ENCODE measurements around the gene TICAM1. TPM values are rescaled to one million over a fixed set of nuclear protein-coding genes. Genes with fewer than 3 reads are reported as not detected.

Gene TICAM1
- total and polyA plus RNA-seq, 2 of the 13 experiments (the other 11 are each of a cell fraction or from before 2014, with no cell fraction given) = 0.33 to 0.95 TPM

- TF ChIP-seq ARID4A (CRISPR knock-in tag; IDR thresholded peaks at IDR 0.05; ENCODE audit: borderline replicate concordance) (peak; percentile 78), ZNF510 (CRISPR knock-in tag; IDR thresholded peaks at IDR 0.05; ENCODE audit: low read depth) (0 out of 2 replicates have a peak, but pooled peaks have one; percentile 40), DDIT3 (CRISPR knock-in tag; IDR thresholded peaks at IDR 0.05) (no peak), IRF9 (CRISPR knock-in tag; IDR thresholded peaks at IDR 0.05; ENCODE audit: borderline replicate concordance) (0 out of 2 replicates have a peak, but pooled peaks have one; percentile 31), BCL3 (CRISPR knock-in tag; IDR thresholded peaks at IDR 0.05) (peak; percentile 70), ZFY (CRISPR knock-in tag; IDR thresholded peaks at IDR 0.05) (peak; percentile 70), MAFK (conservative IDR thresholded peaks at IDR 0.05 in 1 of 2, IDR thresholded peaks at IDR 0.05 in 1 of 2; ENCODE audit: low read length in 2 of 2) (no peak), ARID5B (CRISPR knock-in tag; IDR thresholded peaks at IDR 0.05) (peak; percentile 25; the same call in 1 of the 2 replicates), GABPB1 (CRISPR knock-in tag; IDR thresholded peaks at IDR 0.05) (peak; percentile 82), ZNF552 (CRISPR knock-in tag; IDR thresholded peaks at IDR 0.05; ENCODE audit: borderline replicate concordance) (no peak), PAXIP1 (CRISPR knock-in tag; conservative IDR thresholded peaks at IDR 0.05) (0 out of 2 replicates have a peak, but pooled peaks have one; percentile 22), BCL6 (CRISPR knock-in tag; IDR thresholded peaks at IDR 0.05) (peak; percentile 34; the same call in 1 of the 2 replicates)
Observed at GRCh38 chr19:4831304-4831978, at the start of gene TICAM1 (continued).

Measured in HepG2 (cell line).